ENCODE measurements around the gene POU2F1.

Gene POU2F1

GRCh38 chr1:167344112-167344511 is 123.4 kb downstream of the POU2F1 start:
- Histone ChIP-seq H3K9me3 (peaks cover 23% of the 10 kb centered on the region), H3K27me3 (no peaks in the 10 kb centered on the region), H4K20me1 (peaks cover 18% of the 10 kb centered on the region), H3K36me3 (peaks cover 54% of the 10 kb centered on the region), H3K27ac (no peak overlapping the region), H3K4me1 (no peaks in the 10 kb centered on the region), H3K9ac (no peak overlapping the region), H3K4me3 (no peak overlapping the region), H3K4me2 (no peak overlapping the region)
- no peak for TF ChIP-seq Cebpa-rat (IDR thresholded peaks at IDR 0.05)

- peaks cover 53% of the 10 kb centered on the region for H3K36me3 ChIP-seq
- H4K20me1 ChIP-seq = peaks cover 18% of the 10 kb centered on the region
- no peaks in the 10 kb centered on the region for H3K27me3 ChIP-seq
- H3K4me1 ChIP-seq = no peaks in the 10 kb centered on the region
- no peak overlapping the region for H3K27ac ChIP-seq
- no peak overlapping the region for H3K9ac ChIP-seq
- no peak overlapping the region for H3K4me3 ChIP-seq
- TF ChIP-seq Cebpa-rat (IDR thresholded peaks at IDR 0.05) = no peak
- peaks cover 22% of the 10 kb centered on the region for H3K9me3 ChIP-seq
- no peak overlapping the region for H3K4me2 ChIP-seq
Observed at GRCh38 chr1:167344615-167345385, 124.1 kb downstream of the POU2F1 start.

GRCh38 chr1:167345386-167345733 is 124.7 kb downstream of the POU2F1 start:
- no peak overlapping the region for H3K4me2 ChIP-seq
- no peak for TF ChIP-seq Cebpa-rat (IDR thresholded peaks at IDR 0.05)
- H3K27me3 ChIP-seq = no peaks in the 10 kb centered on the region
- H3K36me3 ChIP-seq = peaks cover 47% of the 10 kb centered on the region
- H3K4me3 ChIP-seq = no peak overlapping the region
- peaks cover 18% of the 10 kb centered on the region for H4K20me1 ChIP-seq
- no peak overlapping the region for H3K9ac ChIP-seq
- H3K4me1 ChIP-seq = no peaks in the 10 kb centered on the region
- H3K9me3 ChIP-seq = peaks cover 19% of the 10 kb centered on the region
- H3K27ac ChIP-seq = no peak overlapping the region

GRCh38 chr1:167357305-167357704 is 136.6 kb downstream of the POU2F1 start:
- Histone ChIP-seq H3K9ac (no peak overlapping the region), H3K36me3 (peaks cover 38% of the 10 kb centered on the region), H4K20me1 (peaks cover 27% of the 10 kb centered on the region; the same call in 1 of the 2 replicates), H3K4me2 (no peak overlapping the region), H3K27ac (no peak overlapping the region), H3K9me3 (peaks cover 43% of the 10 kb centered on the region), H3K4me3 (no peak overlapping the region), H3K4me1 (no peaks in the 10 kb centered on the region), H3K27me3 (no peaks in the 10 kb centered on the region)
- no peak for TF ChIP-seq Cebpa-rat (IDR thresholded peaks at IDR 0.05)

GRCh38 chr1:167359295-167359694 is 138.6 kb downstream of the POU2F1 start:
- no peak overlapping the region for H3K4me2 ChIP-seq
- no peak overlapping the region for H3K4me3 ChIP-seq
- no peaks in the 10 kb centered on the region for H3K4me1 ChIP-seq
- no peak overlapping the region for H3K9ac ChIP-seq
- no peaks in the 10 kb centered on the region for H3K27me3 ChIP-seq
- H4K20me1 ChIP-seq = peaks cover 20% of the 10 kb centered on the region; the same call in 1 of the 2 replicates
- H3K36me3 ChIP-seq = peaks cover 47% of the 10 kb centered on the region
- no peak for TF ChIP-seq Cebpa-rat (IDR thresholded peaks at IDR 0.05)
- no peak overlapping the region for H3K27ac ChIP-seq
- H3K9me3 ChIP-seq = peaks cover 41% of the 10 kb centered on the region

GRCh38 chr1:167360120-167360519 is 139.4 kb downstream of the POU2F1 start:
- Histone ChIP-seq H3K4me2 (no peak overlapping the region), H3K4me1 (no peaks in the 10 kb centered on the region), H3K9ac (no peak overlapping the region), H4K20me1 (peaks cover 20% of the 10 kb centered on the region; the same call in 1 of the 2 replicates), H3K27ac (no peak overlapping the region), H3K9me3 (peaks cover 36% of the 10 kb centered on the region), H3K36me3 (peaks cover 54% of the 10 kb centered on the region), H3K27me3 (no peaks in the 10 kb centered on the region), H3K4me3 (no peak overlapping the region)
- no peak for TF ChIP-seq Cebpa-rat (IDR thresholded peaks at IDR 0.05)

GRCh38 chr1:167362638-167363037 is 142.0 kb downstream of the POU2F1 start:
- H3K27me3 ChIP-seq = no peaks in the 10 kb centered on the region
- peaks cover 21% of the 10 kb centered on the region; the same call in 1 of the 2 replicates for H4K20me1 ChIP-seq
- H3K36me3 ChIP-seq = peaks cover 59% of the 10 kb centered on the region
- peaks cover 19% of the 10 kb centered on the region for H3K9me3 ChIP-seq
- H3K4me2 ChIP-seq = no peak overlapping the region
- H3K9ac ChIP-seq = no peak overlapping the region
- H3K4me1 ChIP-seq = no peaks in the 10 kb centered on the region
- no peak overlapping the region for H3K27ac ChIP-seq
- H3K4me3 ChIP-seq = no peak overlapping the region
- TF ChIP-seq Cebpa-rat (IDR thresholded peaks at IDR 0.05) = no peak

- no peak overlapping the region for H3K4me3 ChIP-seq
- no peak for TF ChIP-seq Cebpa-rat (IDR thresholded peaks at IDR 0.05)
- H3K4me1 ChIP-seq = no peaks in the 10 kb centered on the region
- H3K9me3 ChIP-seq = no peaks in the 10 kb centered on the region
- H3K4me2 ChIP-seq = no peak overlapping the region
- no peak overlapping the region for H3K9ac ChIP-seq
- peaks cover 27% of the 10 kb centered on the region; the same call in 1 of the 2 replicates for H4K20me1 ChIP-seq
- no peak overlapping the region for H3K27ac ChIP-seq
- H3K27me3 ChIP-seq = no peaks in the 10 kb centered on the region
- peaks cover 59% of the 10 kb centered on the region for H3K36me3 ChIP-seq
Observed at GRCh38 chr1:167364826-167365225, 144.1 kb downstream of the POU2F1 start.

GRCh38 chr1:167365360-167365759 is 144.7 kb downstream of the POU2F1 start:
- H3K36me3 ChIP-seq = peaks cover 60% of the 10 kb centered on the region
- H3K4me2 ChIP-seq = no peak overlapping the region
- peaks cover 23% of the 10 kb centered on the region; the same call in 1 of the 2 replicates for H4K20me1 ChIP-seq
- H3K4me3 ChIP-seq = no peak overlapping the region
- no peak overlapping the region for H3K27ac ChIP-seq
- no peaks in the 10 kb centered on the region for H3K4me1 ChIP-seq
- no peaks in the 10 kb centered on the region for H3K27me3 ChIP-seq
- TF ChIP-seq Cebpa-rat (IDR thresholded peaks at IDR 0.05) = no peak
- H3K9ac ChIP-seq = no peak overlapping the region
- H3K9me3 ChIP-seq = no peaks in the 10 kb centered on the region

- H4K20me1 ChIP-seq = peaks cover 8% of the 10 kb centered on the region; the same call in 1 of the 2 replicates
- no peaks in the 10 kb centered on the region for H3K9me3 ChIP-seq
- no peak overlapping the region for H3K4me3 ChIP-seq
- no peak for TF ChIP-seq Cebpa-rat (IDR thresholded peaks at IDR 0.05)
- no peak overlapping the region for H3K27ac ChIP-seq
- H3K27me3 ChIP-seq = no peaks in the 10 kb centered on the region
- H3K9ac ChIP-seq = no peak overlapping the region
- H3K4me2 ChIP-seq = no peak overlapping the region
- H3K36me3 ChIP-seq = peaks cover 73% of the 10 kb centered on the region
- H3K4me1 ChIP-seq = no peaks in the 10 kb centered on the region
Observed at GRCh38 chr1:167367705-167368104, 147.0 kb downstream of the POU2F1 start.
